ENCODE data around the gene SCRT2.

Gene SCRT2

GRCh38 chr20:708956-709355 is 33.4 kb upstream of the SCRT2 start:
- H3K4me3 ChIP-seq (replicated peaks; ENCODE audit: insufficient read depth, low read length), result no peak overlapping the region

GRCh38 chr20:707451-708110 is 32.0 kb upstream of the SCRT2 start:
- Histone ChIP-seq H3K27ac (replicated peaks) (no peak overlapping the region), H3K4me3 (replicated peaks; ENCODE audit: insufficient read depth, low read length) (no peak overlapping the region), H3K27me3 (ENCODE audit: insufficient read depth, poor library complexity, severe bottlenecking) (no peaks in the 10 kb centered on the region)
- TF ChIP-seq POLR2AphosphoS5 (IDR thresholded peaks at IDR 0.05; ENCODE audit: low read depth), result no peak
- no peak for TF ChIP-seq REST (IDR thresholded peaks at IDR 0.05; ENCODE audit: insufficient replicate concordance, low read depth)
- TF ChIP-seq CTCF (IDR thresholded peaks at IDR 0.05; ENCODE audit: insufficient read depth, low read length), result no peak
- TF ChIP-seq SPI1 (IDR thresholded peaks at IDR 0.05; ENCODE audit: borderline replicate concordance, low read depth), result no peak
- no peak for TF ChIP-seq GABPA (IDR thresholded peaks at IDR 0.05; ENCODE audit: low read depth)
- no peak for DNase-seq (ENCODE audit: low read depth in 1 of 2, low spot score in 1 of 2)

More at GRCh38 chr20:708956-709355, 33.4 kb upstream of the SCRT2 start:
- Histone ChIP-seq H3K27me3 (ENCODE audit: insufficient read depth, poor library complexity, severe bottlenecking) (no peaks in the 10 kb centered on the region), H3K27ac (replicated peaks) (no peak overlapping the region)
- TF ChIP-seq REST (IDR thresholded peaks at IDR 0.05; ENCODE audit: insufficient replicate concordance, low read depth) (no peak), SPI1 (IDR thresholded peaks at IDR 0.05; ENCODE audit: borderline replicate concordance, low read depth) (no peak), POLR2AphosphoS5 (IDR thresholded peaks at IDR 0.05; ENCODE audit: low read depth) (no peak)
- no peak for DNase-seq (ENCODE audit: low read depth in 1 of 2, low spot score in 1 of 2)

- Histone ChIP-seq H3K4me3 (replicated peaks; ENCODE audit: insufficient read depth, low read length) (no peak overlapping the region), H3K27ac (replicated peaks) (no peak overlapping the region), H3K27me3 (ENCODE audit: insufficient read depth, poor library complexity, severe bottlenecking) (no peaks in the 10 kb centered on the region)
- TF ChIP-seq CTCF (IDR thresholded peaks at IDR 0.05; ENCODE audit: insufficient read depth, low read length), result no peak
- no peak for TF ChIP-seq POLR2AphosphoS5 (IDR thresholded peaks at IDR 0.05; ENCODE audit: low read depth)
- no peak for TF ChIP-seq SPI1 (IDR thresholded peaks at IDR 0.05; ENCODE audit: borderline replicate concordance, low read depth)
- TF ChIP-seq GABPA (IDR thresholded peaks at IDR 0.05; ENCODE audit: low read depth), result no peak
- TF ChIP-seq REST (IDR thresholded peaks at IDR 0.05; ENCODE audit: insufficient replicate concordance, low read depth), result no peak
- no peak for DNase-seq (ENCODE audit: low read depth in 1 of 2, low spot score in 1 of 2)
Observed at GRCh38 chr20:706366-706885, 30.8 kb upstream of the SCRT2 start.

All from HL-60 (cell line).